Heart right ventricle (tissue), 16 donors: ENCODE measurements around the gene RNF130. TPM values are rescaled to one million over a fixed set of nuclear protein-coding genes. Genes with fewer than 3 reads are reported as not detected.
A peak's percentile ranks its signal among the peaks of the same experiment; 100 is the strongest.

ENCODE experiments used
- ATAC-seq, 8 donors: fragments of 200-7000 bp; cut with Tn5 transposase; one replicate each; pipeline ENCODE4 v1.9.1; 2020; ENCODE audit warnings: mild to moderate bottlenecking in 8 of 8, moderate library complexity in 8 of 8, moderate number of reproducible peaks in 1 of 8
- DNase-seq, 2 donors: peaks; one replicate each; pipeline ENCODE4 v3.0.0-alpha.2; 2020
- H3K27ac ChIP-seq, 10 donors: fragments of 200-600 bp; sonication (generic) in 2 of 10; one replicate each; pipeline versions ENCODE4 v1.5.0 to v1.8.0; 2020 to 2022; ENCODE audit warnings: mild to moderate bottlenecking in 3 of 10
- H3K27me3 ChIP-seq, 7 donors: fragments of 200-600 bp; one replicate each; pipeline ENCODE4 v1.8.0; 2021 to 2022; ENCODE audit warnings: mild to moderate bottlenecking in 2 of 7
- H3K36me3 ChIP-seq, 9 donors: fragments of 200-600 bp; sonication (generic) in 1 of 9; one replicate each; pipeline versions ENCODE4 v1.5.0 to v1.8.0; 2020 to 2022; ENCODE audit warnings: mild to moderate bottlenecking in 2 of 9
- H3K4me1 ChIP-seq, 9 donors: fragments of 200-600 bp; sonication (generic) in 1 of 9; one replicate each; pipeline versions ENCODE4 v1.5.0 to v1.8.0; 2020 to 2022; ENCODE audit warnings: mild to moderate bottlenecking in 4 of 9
- H3K4me3 ChIP-seq, 10 donors: fragments of 200-600 bp; sonication (generic) in 2 of 10; one replicate each; pipeline versions ENCODE4 v1.5.0 to v1.8.0; 2020 to 2022; ENCODE audit warnings: mild to moderate bottlenecking in 7 of 10, moderate library complexity in 2 of 10
- H3K9me3 ChIP-seq, 11 donors: fragments of 200-600 bp in 10 of 11; sonication (generic) in 2 of 11; one replicate each; pipeline versions ENCODE4 v1.5.0 to v1.8.0; 2013 to 2022; ENCODE audit warnings: mild to moderate bottlenecking in 2 of 11, control low read depth in 1 of 11, moderate library complexity in 1 of 11
- WGBS, 2 donors: extraction: QIAGEN DNeasy Blood & Tissue Kit; methylation state at CpG; one replicate each; pipeline ENCODE4 v1.1.7; 2013; ENCODE audit warnings: inconsistent platforms in 1 of 2; 5-methylcytosine and 5-hydroxymethylcytosine counted together
- intact Hi-C, 10 donors: fragments of 100-400 bp; cut with DNase I; formaldehyde crosslinking; loops; one replicate each; pipeline versions ENCODE4 v1.11.1 to v1.14.2; 2022
- polyA plus RNA-seq, 2 donors: library from polyadenylated mRNA; stranded (reverse); fragments of 200-250 nt; gene quantifications; one replicate each; pipeline ENCODE4 v1.2.3, GENCODE V29; 2013
- total RNA-seq, 10 donors: library from RNA; stranded (reverse); fragmentation: NEBNext Ultra II Directional in 3 of 10; extraction: Animal tissue kit (Norgen Biotek cat#: 25700) in 3 of 10; gene quantifications; one replicate each; pipeline versions ENCODE4 v1.2.1 to v1.2.4, GENCODE V29; 2021 to 2023
- TF ChIP-seq, protein P1 (sequence below), 9 donors: fragments of 200-600 bp; sonication (generic) in 2 of 9; IDR thresholded peaks; one replicate each; pipeline versions ENCODE4 v1.5.0 to v1.8.0; 2021 to 2022; ENCODE audit warnings: antibody characterized with exemption in 9 of 9, mild to moderate bottlenecking in 5 of 9, moderate library complexity in 1 of 9
- donor health status: Arrhythmogenic right ventricular cardiomyopathy.
- donor health status: ischemic (EF 13 %, LVEDD 7.1; RV severe dilation, severe dysfunction).
- donor health status: healthy with polysubstance abuse.
- donor health status: DM: no; HTN: yes; CAD: no.
- donor health status: DM: no; HTN: no; CAD: no.
- donor health status: ischemic (EF 25% LVEDD 6.9; RV normal size, moderate dysfunction).
- donor health status: ischemic (EF 25% LVEDD 5.7; RV mildly dilated, moderate dysfunction).
- donor health status: healthy.
- donor health status: DM: yes; HTN: yes; CAD: no.
- donor health status: Ischemic cardiomyopathy.
- donor health status: ischemic (EF 35%, LVEDD 5.7; RV mildly dilated, moderate dysfunction).
- donor health status: nonischemic (EF 11% LVEDD 7.7; RV severe dilation, severe dysfunction).
- donor health status: DM: yes; HTN: yes; CAD: no.
- donor health status: PGD.
- donor health status: ischemic (EF 29% LVEDD 5.4; RV normal size, mild dysfunction).
- donor health status: nonischemic (EF 23%, LVEDD 6.1; RV moderate dilation, normal function).

RNF130 gene
- total and polyA plus RNA-seq, 12 donors: 21.9 to 55.8 (median 33.2) TPM

DNA sequence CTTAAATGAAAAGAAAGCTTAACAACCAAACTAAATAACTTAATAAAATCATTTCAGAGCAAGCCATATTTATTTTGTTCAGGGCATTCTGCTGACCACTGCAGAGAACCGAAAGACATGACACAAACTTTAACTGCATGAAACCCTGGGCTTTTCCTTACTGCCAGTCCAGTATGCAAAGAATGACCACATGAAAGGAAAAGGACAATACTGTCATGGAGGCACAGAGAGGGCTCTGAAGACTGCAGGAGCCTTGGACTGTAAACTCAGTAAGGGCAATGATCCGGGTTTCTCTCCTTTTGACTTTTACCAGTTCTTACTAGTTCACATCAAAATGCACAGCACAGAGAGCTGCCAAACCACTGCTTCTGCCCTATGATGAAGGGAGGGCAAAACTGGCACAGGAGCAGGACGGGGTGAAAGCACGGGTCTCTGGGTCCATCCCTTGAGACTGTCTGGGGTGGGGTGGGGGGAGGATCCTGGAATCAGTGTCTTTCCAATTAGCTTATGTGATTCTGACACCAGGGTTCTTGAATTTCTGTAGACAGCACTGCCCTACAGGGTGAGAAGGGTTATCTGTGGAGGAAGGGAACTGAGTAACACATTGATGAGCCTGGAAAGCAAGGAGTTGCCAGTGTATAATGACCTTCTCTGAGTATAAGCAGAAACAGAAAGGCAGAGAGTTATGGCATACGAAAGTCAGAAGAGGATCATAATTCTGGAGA, 44.7 kb downstream of the RNF130 start:
- H3K27ac ChIP-seq: peak overlapping the region in 4 of 10 donors; percentile 16 to 65 (median 30)
- peaks cover 0 to 39% (median 6%) of the 10 kb centered on the region in 9 donors for H3K4me1 ChIP-seq
- peaks cover 0 to 9% (median 0%) of the 10 kb centered on the region in 9 donors for H3K36me3 ChIP-seq
- H3K4me3 ChIP-seq: no peak overlapping the region
- TF ChIP-seq, protein P1, sequence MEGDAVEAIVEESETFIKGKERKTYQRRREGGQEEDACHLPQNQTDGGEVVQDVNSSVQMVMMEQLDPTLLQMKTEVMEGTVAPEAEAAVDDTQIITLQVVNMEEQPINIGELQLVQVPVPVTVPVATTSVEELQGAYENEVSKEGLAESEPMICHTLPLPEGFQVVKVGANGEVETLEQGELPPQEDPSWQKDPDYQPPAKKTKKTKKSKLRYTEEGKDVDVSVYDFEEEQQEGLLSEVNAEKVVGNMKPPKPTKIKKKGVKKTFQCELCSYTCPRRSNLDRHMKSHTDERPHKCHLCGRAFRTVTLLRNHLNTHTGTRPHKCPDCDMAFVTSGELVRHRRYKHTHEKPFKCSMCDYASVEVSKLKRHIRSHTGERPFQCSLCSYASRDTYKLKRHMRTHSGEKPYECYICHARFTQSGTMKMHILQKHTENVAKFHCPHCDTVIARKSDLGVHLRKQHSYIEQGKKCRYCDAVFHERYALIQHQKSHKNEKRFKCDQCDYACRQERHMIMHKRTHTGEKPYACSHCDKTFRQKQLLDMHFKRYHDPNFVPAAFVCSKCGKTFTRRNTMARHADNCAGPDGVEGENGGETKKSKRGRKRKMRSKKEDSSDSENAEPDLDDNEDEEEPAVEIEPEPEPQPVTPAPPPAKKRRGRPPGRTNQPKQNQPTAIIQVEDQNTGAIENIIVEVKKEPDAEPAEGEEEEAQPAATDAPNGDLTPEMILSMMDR (IDR thresholded peaks at IDR 0.05): no peak
- H3K27me3 ChIP-seq: no peaks in the 10 kb centered on the region
- H3K9me3 ChIP-seq: no peaks in the 10 kb centered on the region
- intact Hi-C loops: loop anchor here in 1 of 10 donors (5.0 kb wide), 1 partner anchor 45 kb away; the partner anchor contains the start of gene RNF130
- 67 to 73% methylated on average over 5 of the region's 5 CpGs for WGBS, 2 donors
- peak in 6 of 8 donors; percentile 18 to 62 (median 32) for ATAC-seq
- no peak for DNase-seq

DNA sequence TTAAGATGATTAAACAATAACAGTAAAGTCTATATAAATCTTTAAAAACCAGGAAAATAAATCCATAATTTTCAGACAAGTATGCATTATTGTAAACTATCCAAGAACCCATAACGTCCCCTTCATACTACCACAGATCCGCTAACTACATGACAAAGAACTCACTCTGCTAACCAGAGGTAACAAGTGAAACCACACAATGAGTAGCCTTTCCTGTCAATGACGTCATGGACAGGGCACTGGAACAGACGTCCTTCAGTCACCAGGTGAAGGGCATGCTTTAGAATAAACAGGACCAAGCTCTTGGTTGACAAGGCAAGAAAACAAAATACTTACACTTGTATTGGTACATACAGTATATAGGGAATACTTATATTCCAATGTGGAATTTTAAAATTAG, 45.2 kb downstream of the RNF130 start:
- H3K27ac ChIP-seq: peak overlapping the region in 4 of 10 donors; percentile 22 to 65 (median 30)
- peak; percentile 58 to 98 (median 90) for ATAC-seq

DNA sequence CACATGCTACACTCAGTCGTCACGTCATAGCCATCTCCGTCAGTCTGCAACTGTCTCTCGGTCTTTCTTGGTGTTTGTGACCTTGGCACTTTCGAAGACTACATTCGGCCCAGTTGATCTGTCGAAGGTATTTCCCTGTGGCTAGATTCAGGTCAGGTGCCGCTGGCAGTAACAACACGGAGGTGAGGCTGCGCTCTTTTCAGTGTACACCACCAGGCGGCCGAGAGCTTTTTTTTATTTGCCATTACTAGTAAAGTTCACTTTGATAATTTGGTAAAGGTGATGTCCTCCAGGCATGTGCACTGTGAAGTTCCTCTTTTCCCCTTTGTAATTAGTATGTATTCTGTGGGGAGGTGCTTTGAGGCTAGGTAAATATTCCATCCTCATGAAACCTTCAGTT, 49.7 kb downstream of the RNF130 start:
- H3K27me3 ChIP-seq: no peaks in the 10 kb centered on the region
- ATAC-seq (no peak), DNase-seq (no peak)
- WGBS, 2 donors: 94% methylated on average over 12 of the region's 12 CpGs
- no peak overlapping the region for H3K27ac ChIP-seq
- TF ChIP-seq, protein P1 (IDR thresholded peaks at IDR 0.05): no peak
- H3K4me3 ChIP-seq: no peak overlapping the region
- peaks cover 0 to 7% (median 0%) of the 10 kb centered on the region in 11 donors for H3K9me3 ChIP-seq
- H3K4me1 ChIP-seq: peaks cover 0 to 31% (median 6%) of the 10 kb centered on the region in 9 donors
- intact Hi-C loops: no loop called here
- peaks cover 0 to 27% (median 0%) of the 10 kb centered on the region in 9 donors for H3K36me3 ChIP-seq

More for the DNA sequence above, 45.2 kb downstream of the RNF130 start:
- intact Hi-C loops: loop anchor here in 1 of 10 donors (5.0 kb wide), 1 partner anchor 46 kb away; the partner anchor contains the start of gene RNF130
- Histone ChIP-seq H3K4me3 (no peak overlapping the region), H3K27me3 (no peaks in the 10 kb centered on the region), H3K4me1 (peaks cover 0 to 39% (median 6%) of the 10 kb centered on the region in 9 donors), H3K9me3 (no peaks in the 10 kb centered on the region), H3K36me3 (peaks cover 0 to 9% (median 0%) of the 10 kb centered on the region in 9 donors)
- TF ChIP-seq, protein P1 (IDR thresholded peaks at IDR 0.05): no peak
- WGBS, 2 donors: 26 to 36% methylated on average over 4 of the region's 4 CpGs
- DNase-seq: peak in 1 of 2 donors; percentile 35

DNA sequence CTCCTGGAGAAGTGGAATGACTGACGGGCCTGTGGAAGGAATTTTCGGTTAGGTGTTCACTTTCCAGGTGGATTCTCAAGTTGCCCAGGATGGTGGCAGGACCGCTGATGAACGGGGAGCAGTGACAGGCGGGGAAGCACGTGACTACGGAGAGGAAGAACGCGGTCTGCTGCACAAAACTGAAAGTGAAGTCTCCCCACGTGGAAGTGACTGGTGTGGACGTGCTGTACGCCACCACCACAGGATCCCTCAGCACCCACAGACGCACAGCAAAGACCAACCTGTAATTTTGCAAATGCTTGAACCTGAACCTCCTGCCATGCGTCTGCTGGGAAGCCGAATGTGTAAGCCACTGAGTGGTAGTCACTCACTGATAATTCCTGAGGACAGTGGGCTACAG, 51.4 kb downstream of the RNF130 start:
- intact Hi-C loops: no loop called here
- ATAC-seq (no peak), DNase-seq (no peak)
- TF ChIP-seq, protein P1 (IDR thresholded peaks at IDR 0.05): no peak
- Histone ChIP-seq H3K9me3 (peaks cover 0 to 7% (median 0%) of the 10 kb centered on the region in 11 donors), H3K27ac (no peak overlapping the region), H3K4me3 (no peak overlapping the region), H3K4me1 (peaks cover 0 to 14% (median 0%) of the 10 kb centered on the region in 9 donors), H3K27me3 (no peaks in the 10 kb centered on the region), H3K36me3 (peaks cover 0 to 24% (median 0%) of the 10 kb centered on the region in 9 donors)
- WGBS, 2 donors: 84 to 98% methylated on average over 15 of the region's 15 CpGs
